Neuronal stem cell (in vitro differentiated cells): ENCODE results near the gene LUZP4.

ENCODE experiments used
- DNase-seq: peaks from one replicate; pipeline ENCODE4 v3.0.0-alpha.2; 2013; ENCODE audit warnings: low spot score
- H2AFZ ChIP-seq: one replicate; pipeline ENCODE4 v1.6.1; 2013; ENCODE audit warnings: mild to moderate bottlenecking, low read length, inconsistent platforms
- H2AK5ac ChIP-seq: 2 replicates; pipeline ENCODE4 v1.6.1; 2013; ENCODE audit warnings: low read depth, mild to moderate bottlenecking, inconsistent platforms, low read length, moderate library complexity, mixed read lengths
- H2BK120ac ChIP-seq: 2 replicates; pipeline ENCODE4 v1.6.1; 2013; ENCODE audit warnings: low read depth, mild to moderate bottlenecking, inconsistent platforms, low read length, moderate library complexity, mixed read lengths
- H2BK12ac ChIP-seq: one replicate; pipeline ENCODE4 v1.6.1; 2013; ENCODE audit warnings: low read length, inconsistent platforms
- H2BK15ac ChIP-seq: 2 replicates; pipeline ENCODE4 v1.6.1; 2013; ENCODE audit warnings: mild to moderate bottlenecking, low read length, inconsistent platforms, mixed read lengths
- H2BK5ac ChIP-seq: one replicate; pipeline ENCODE4 v1.6.1; 2013; ENCODE audit warnings: inconsistent platforms, mild to moderate bottlenecking, low read length, moderate library complexity
- H3K14ac ChIP-seq: one replicate; pipeline ENCODE4 v1.6.1; 2013; ENCODE audit warnings: low read length, inconsistent platforms
- H3K18ac ChIP-seq: 2 replicates; pipeline ENCODE4 v1.6.1; 2013; ENCODE audit warnings: low read length, inconsistent platforms
- H3K23ac ChIP-seq: 2 replicates; pipeline ENCODE4 v1.6.1; 2013; ENCODE audit warnings: low read depth, mild to moderate bottlenecking, mixed read lengths, low read length, inconsistent platforms; ENCODE audit not compliant: poor library complexity
- H3K27ac ChIP-seq: replicated peaks from 3 replicates; pipeline ENCODE4 v1.5.1; 2013; ENCODE audit warnings: low read length, inconsistent platforms
- H3K27me3 ChIP-seq, 3 experiments: 2 replicates each; pipeline ENCODE4 v1.6.1; 2013; ENCODE audit warnings: low read length in 3 of 3, mild to moderate bottlenecking in 2 of 3, inconsistent platforms in 1 of 3, low read depth in 1 of 3, mixed read lengths in 1 of 3, moderate library complexity in 1 of 3; ENCODE audit not compliant: control insufficient read depth in 3 of 3, insufficient read depth in 3 of 3
- H3K36me3 ChIP-seq, 2 donors: replicated peaks in 1 of 2; 2 replicates each; pipeline ENCODE4 v1.6.1; 2013; ENCODE audit warnings: low read length in 2 of 2; ENCODE audit not compliant: control insufficient read depth in 2 of 2, insufficient read depth in 2 of 2
- H3K4ac ChIP-seq: 2 replicates; pipeline ENCODE4 v1.6.1; 2013; ENCODE audit warnings: inconsistent platforms, mild to moderate bottlenecking, low read length, moderate library complexity
- H3K4me1 ChIP-seq, 2 donors: 1 replicate in 1 of 2; 2 replicates in 1 of 2; pipeline ENCODE4 v1.6.1; 2013; ENCODE audit warnings: low read length in 2 of 2, low read depth in 1 of 2; ENCODE audit not compliant: control insufficient read depth in 2 of 2, insufficient read depth in 1 of 2
- H3K4me2 ChIP-seq: one replicate; pipeline ENCODE4 v1.6.1; 2013; ENCODE audit warnings: mild to moderate bottlenecking, low read length, inconsistent platforms; ENCODE audit not compliant: insufficient read depth, poor library complexity, severe bottlenecking
- H3K4me3 ChIP-seq, 2 donors: 2 replicates each; pipeline ENCODE4 v1.5.1; 2013; ENCODE audit warnings: low read length in 2 of 2, mild to moderate bottlenecking in 2 of 2, inconsistent platforms in 1 of 2, moderate library complexity in 1 of 2
- H3K79me1 ChIP-seq: one replicate; pipeline ENCODE4 v1.6.1; 2013; ENCODE audit warnings: low read depth, mild to moderate bottlenecking, inconsistent platforms, low read length, moderate library complexity
- H3K9ac ChIP-seq: one replicate; pipeline ENCODE4 v1.6.1; 2013; ENCODE audit warnings: mild to moderate bottlenecking, low read depth, low read length, inconsistent platforms; ENCODE audit not compliant: poor library complexity
- H3K9me3 ChIP-seq, 2 donors: replicated peaks in 1 of 2; 2 replicates each; pipeline versions ENCODE3 to v1.6.1; 2013; ENCODE audit warnings: low read length in 2 of 2, mild to moderate bottlenecking in 2 of 2, inconsistent platforms in 1 of 2, low read depth in 1 of 2, mixed read lengths in 1 of 2, moderate library complexity in 1 of 2; ENCODE audit not compliant: control insufficient read depth in 2 of 2, insufficient read depth in 1 of 2
- H4K8ac ChIP-seq: one replicate; pipeline ENCODE4 v1.6.1; 2013; ENCODE audit warnings: low read depth, mild to moderate bottlenecking, inconsistent platforms, low read length, moderate library complexity
- H4K91ac ChIP-seq: one replicate; pipeline ENCODE4 v1.6.1; 2013; ENCODE audit warnings: low read length, low read depth, mild to moderate bottlenecking, inconsistent platforms; ENCODE audit not compliant: poor library complexity
- WGBS, 2 donors: extraction: QIAGEN DNeasy Blood & Tissue Kit; methylation state at CpG; one replicate each; pipeline ENCODE4 v1.1.7; 2013; ENCODE audit warnings: missing lambda C conversion rate in 2 of 2, mixed read lengths in 1 of 2; ENCODE audit not compliant: insufficient read length in 2 of 2, insufficient replicate concordance in 1 of 2; ENCODE audit errors: extremely low coverage in 2 of 2; 5-methylcytosine and 5-hydroxymethylcytosine counted together

Gene LUZP4

GRCh38 chrX:115348446-115349225 lies 59.1 kb downstream of the LUZP4 start:
- Histone ChIP-seq H3K27me3 (peaks cover 0 to 4% (median 0%) of the 10 kb centered on the region in 3 experiments), H2AK5ac (no peak overlapping the region), H3K36me3 (no peaks in the 10 kb centered on the region), H3K4ac (no peak overlapping the region), H3K27ac (no peak overlapping the region), H3K9me3 (peaks cover 0 to 7% of the 10 kb centered on the region in 2 donors), H3K4me1 (peaks cover 0 to 6% of the 10 kb centered on the region in 2 donors), H2BK5ac (no peak overlapping the region), H3K18ac (no peak overlapping the region), H2BK15ac (no peak overlapping the region), H3K4me3 (no peak overlapping the region), H3K14ac (no peak overlapping the region), H3K79me1 (no peaks in the 10 kb centered on the region), H4K8ac (no peak overlapping the region), H2BK120ac (no peak overlapping the region), H2AFZ (no peak overlapping the region), H2BK12ac (no peak overlapping the region), H4K91ac (no peak overlapping the region), H3K23ac (no peak overlapping the region), H3K4me2 (no peak overlapping the region), H3K9ac (no peak overlapping the region)
- DNase-seq: no peak
- no CpG with 5 or more reads among the region's 7 CpGs for WGBS, 2 donors

GRCh38 chrX:115350711-115351381 lies 61.3 kb downstream of the LUZP4 start:
- peaks cover 0 to 7% of the 10 kb centered on the region in 2 donors for H3K9me3 ChIP-seq
- no peak overlapping the region for H3K27ac ChIP-seq
- H3K18ac ChIP-seq: no peak overlapping the region
- H2BK120ac ChIP-seq: no peak overlapping the region
- H2BK5ac ChIP-seq: no peak overlapping the region
- no peak for DNase-seq
- no peaks in the 10 kb centered on the region for H3K36me3 ChIP-seq
- H3K4ac ChIP-seq: no peak overlapping the region
- H3K79me1 ChIP-seq: no peaks in the 10 kb centered on the region
- H4K91ac ChIP-seq: no peak overlapping the region
- H3K9ac ChIP-seq: no peak overlapping the region
- no peak overlapping the region for H2AFZ ChIP-seq
- no CpG with 5 or more reads among the region's 10 CpGs for WGBS, 2 donors
- H2BK15ac ChIP-seq: no peak overlapping the region
- no peak overlapping the region for H2BK12ac ChIP-seq
- no peak overlapping the region for H3K14ac ChIP-seq
- peaks cover 0 to 4% (median 0%) of the 10 kb centered on the region in 3 experiments for H3K27me3 ChIP-seq
- H2AK5ac ChIP-seq: no peak overlapping the region
- no peak overlapping the region for H4K8ac ChIP-seq
- H3K23ac ChIP-seq: no peak overlapping the region
- H3K4me3 ChIP-seq: no peak overlapping the region
- H3K4me1 ChIP-seq: no peaks in the 10 kb centered on the region
- H3K4me2 ChIP-seq: no peak overlapping the region

- no peaks in the 10 kb centered on the region for H3K4me1 ChIP-seq
Observed at GRCh38 chrX:115356369-115356768, 66.9 kb downstream of the LUZP4 start.

More at GRCh38 chrX:115356369-115356768, 66.9 kb downstream of the LUZP4 start:
- no peak overlapping the region for H2AFZ ChIP-seq
- H2AK5ac ChIP-seq: no peak overlapping the region
- no peak overlapping the region for H4K8ac ChIP-seq
- H3K18ac ChIP-seq: no peak overlapping the region
- no peak overlapping the region for H3K9ac ChIP-seq
- no peak overlapping the region for H2BK12ac ChIP-seq
- no peak overlapping the region for H3K23ac ChIP-seq
- H3K36me3 ChIP-seq: no peaks in the 10 kb centered on the region
- H3K14ac ChIP-seq: no peak overlapping the region
- H3K79me1 ChIP-seq: no peaks in the 10 kb centered on the region
- DNase-seq: no peak
- H3K4me2 ChIP-seq: no peak overlapping the region
- H2BK15ac ChIP-seq: no peak overlapping the region
- no peak overlapping the region for H2BK120ac ChIP-seq
- no peak overlapping the region for H4K91ac ChIP-seq
- no CpG with 5 or more reads among the region's 4 CpGs for WGBS, 2 donors
- H3K4me3 ChIP-seq: no peak overlapping the region
- H2BK5ac ChIP-seq: no peak overlapping the region
- H3K9me3 ChIP-seq: no peaks in the 10 kb centered on the region
- no peak overlapping the region for H3K4ac ChIP-seq
- H3K27ac ChIP-seq: no peak overlapping the region
- H3K27me3 ChIP-seq: peaks cover 0 to 9% (median 0%) of the 10 kb centered on the region in 3 experiments
